GM10266 (cell line): ENCODE data around the gene CD81.

Experiments
- DNase-seq: peaks from one replicate; pipeline ENCODE4 v3.0.0; 2012; ENCODE audit errors: extremely low spot score
- CTCF ChIP-seq: IDR thresholded peaks from 2 replicates; pipeline ENCODE4 v1.5.1; 2012; ENCODE audit warnings: mild to moderate bottlenecking, low read depth; ENCODE audit not compliant: control insufficient read depth, insufficient read depth; ENCODE audit errors: missing control alignments

The CD81 gene

DNA sequence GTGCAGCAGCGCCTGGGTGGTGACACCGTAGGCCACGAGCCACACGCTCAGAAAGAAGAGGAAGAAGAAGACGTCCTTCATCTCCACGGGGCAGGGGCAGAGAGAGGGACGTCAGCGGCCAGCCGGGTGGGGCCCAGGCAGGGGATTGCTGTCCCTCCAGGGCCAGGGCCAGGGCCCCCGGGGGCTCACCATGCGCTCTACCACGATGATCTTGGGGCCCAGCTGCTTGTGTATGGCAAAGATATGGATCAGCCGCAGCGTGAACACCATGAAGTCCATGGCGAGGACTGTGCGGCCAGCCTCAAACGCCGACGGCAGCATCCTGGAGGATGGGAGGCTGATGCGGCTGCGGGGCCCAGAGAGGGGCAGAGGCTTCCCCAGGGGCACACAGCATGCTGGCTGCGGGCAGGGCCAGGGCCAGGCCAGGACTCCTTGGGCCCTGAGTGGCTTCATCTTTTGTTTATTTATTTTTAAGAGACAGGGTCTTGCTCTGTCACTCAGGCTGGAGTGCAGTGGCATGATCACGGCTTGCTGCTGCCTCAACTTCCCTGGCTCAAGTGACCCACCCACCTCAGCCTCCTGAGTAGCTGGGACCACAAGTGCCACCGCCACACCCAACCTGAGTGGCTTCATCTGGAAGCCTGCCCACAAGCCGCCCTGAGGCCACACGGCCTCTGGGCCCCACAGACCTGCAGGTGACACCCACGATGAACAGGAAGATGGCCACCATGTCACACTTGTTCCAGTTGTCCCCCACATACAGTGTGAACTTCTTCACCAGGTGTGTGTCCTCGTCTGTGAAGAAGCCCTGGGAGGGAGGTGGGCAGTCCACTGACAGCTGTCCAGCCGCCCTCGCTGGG lies 34.6 kb downstream of the CD81 start:
- DNase-seq, result no peak
- no peak for TF ChIP-seq CTCF

DNA sequence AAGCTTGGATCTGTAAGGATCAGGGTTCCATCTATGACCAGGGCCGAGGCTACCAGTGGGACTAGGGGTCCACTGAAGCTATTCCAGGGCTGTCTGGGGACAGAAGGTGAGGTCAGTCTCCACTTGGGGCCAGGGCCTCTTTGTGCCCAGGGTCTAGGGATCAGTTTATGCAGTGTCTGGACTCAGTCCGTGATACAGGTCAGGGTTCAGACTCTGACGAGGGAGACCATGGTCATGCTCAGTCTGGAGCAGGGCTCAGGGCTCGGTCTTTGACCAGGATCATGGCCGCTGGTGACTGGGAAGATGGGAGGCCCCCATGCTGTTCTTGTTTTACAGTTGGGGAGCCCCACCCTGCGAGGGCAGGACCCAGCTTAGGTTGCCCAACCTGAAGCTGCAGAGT lies 35.2 kb downstream of the CD81 start:
- TF ChIP-seq CTCF, result no peak
- no peak for DNase-seq

DNA sequence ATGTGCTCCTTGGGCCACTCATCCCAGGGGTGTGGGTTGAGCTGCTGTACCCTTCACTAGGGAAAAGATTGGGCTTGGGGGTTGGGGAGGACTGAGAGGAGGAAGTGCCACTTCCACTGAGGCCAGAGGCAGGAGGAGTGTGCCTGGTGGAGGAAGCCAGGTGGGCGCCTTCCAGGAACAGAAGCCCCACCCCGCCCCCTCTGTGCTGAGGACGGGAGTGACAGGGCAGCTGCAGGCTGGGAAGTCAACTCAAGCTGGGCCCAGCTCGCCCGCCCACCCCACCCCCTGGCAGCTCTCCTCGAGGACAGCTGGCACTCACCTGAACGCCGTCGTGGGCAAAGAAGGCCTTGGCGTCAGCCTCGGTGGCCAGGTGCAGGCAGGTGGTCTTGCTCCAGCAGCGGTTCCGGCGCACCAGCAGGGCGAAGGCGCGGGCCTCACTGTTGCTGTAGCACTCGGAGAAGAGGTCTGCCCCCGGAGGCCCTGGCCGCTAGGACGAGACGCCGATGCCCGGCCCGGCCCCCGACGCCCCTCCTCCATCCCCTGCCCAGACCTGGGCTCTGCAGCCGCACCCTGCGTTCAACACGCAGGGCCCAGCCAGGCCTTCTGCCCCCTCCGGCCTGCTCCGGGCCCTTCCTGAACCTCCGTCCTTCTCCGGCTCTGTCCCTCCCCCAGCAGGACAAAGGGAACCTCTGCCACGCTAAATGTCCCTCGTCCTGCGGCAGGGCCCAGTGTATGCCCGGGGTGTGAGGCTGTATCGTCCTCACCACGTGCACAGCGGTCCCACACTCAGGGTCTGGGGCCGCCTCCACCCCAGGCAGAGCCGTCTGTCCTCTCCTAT lies 36.9 kb downstream of the CD81 start:
- DNase-seq, result no peak
- no peak for TF ChIP-seq CTCF

DNA sequence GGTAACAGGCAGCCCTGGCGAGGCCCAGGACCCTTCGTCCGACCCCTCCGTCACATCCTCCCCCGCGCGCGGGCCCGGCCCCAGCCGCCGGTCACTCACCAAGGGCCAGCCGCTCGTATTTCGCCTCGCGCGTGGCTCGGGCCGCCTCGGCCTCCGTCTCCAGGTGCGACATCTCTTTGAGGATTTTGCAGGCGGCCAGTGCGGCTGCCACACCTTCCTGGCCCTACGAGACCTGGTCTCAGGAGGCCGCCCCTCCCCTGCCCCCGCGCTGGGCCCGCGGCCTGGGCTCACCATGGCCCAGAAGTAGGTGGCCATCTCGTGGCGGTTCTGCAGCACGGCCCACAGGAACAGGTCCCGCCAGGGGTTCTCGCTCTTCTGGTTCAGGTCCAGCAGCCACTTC lies 37.5 kb downstream of the CD81 start:
- no peak for DNase-seq
- TF ChIP-seq CTCF, result no peak

DNA sequence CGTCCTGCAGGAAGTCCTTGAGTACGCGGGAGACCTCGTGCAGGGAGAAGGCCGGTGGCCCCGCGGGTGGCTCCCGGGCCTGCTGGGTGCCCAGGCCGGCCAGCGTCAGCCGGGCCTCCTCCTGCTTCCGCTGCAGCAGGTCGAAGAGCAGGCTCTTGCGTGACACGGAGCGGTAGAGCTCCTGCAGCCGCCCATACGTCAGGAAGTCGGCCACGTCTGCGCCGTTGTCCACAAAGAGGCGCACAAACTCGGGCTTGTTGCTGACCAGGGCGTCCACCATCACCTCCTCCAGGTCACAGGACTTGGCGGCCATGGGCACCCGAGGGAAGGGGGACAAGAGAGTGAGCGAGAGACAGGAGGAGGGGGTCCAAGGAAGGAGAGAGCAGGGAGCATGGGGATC lies 38.1 kb downstream of the CD81 start:
- TF ChIP-seq CTCF, result no peak
- no peak for DNase-seq

DNA sequence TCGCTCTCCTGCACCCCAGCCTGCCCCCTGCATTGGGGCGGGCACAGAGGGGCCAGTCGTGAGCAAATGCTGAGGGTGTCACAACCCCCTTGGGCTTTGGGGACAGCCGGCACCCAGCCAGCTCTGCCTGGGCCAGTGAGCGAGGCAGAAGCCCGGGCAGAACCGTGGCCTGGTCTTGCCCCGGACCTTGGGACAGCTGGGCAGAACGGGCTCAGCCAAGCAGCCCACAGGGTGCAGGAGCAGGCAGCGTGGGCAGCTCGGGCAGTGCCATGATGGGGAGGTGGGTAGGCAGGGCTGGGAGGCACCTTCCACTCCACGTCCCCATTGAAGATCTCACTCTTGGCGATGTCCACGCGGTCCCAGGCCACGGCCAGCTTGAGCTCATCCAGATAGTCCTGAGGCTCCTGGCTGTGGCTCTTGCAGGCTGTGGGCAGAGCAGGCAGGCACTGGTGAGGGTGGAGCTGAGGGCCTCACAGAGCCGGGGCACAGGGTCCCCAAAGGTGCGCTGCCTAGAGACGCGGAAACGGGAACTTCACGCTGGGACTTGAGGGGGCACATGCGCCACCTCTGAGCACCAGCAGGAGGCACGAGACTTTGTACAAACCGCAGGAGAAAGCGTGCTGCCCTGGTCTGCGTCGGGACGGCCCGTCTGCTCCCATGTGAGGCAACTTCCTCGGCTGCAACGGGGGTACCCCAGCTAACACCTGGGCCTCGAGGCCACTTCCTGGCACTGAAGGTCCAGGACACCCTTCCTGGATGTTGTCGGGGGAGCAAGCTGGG lies 38.7 kb downstream of the CD81 start:
- DNase-seq, result no peak

More for the DNA sequence above, 38.7 kb downstream of the CD81 start:
- no peak for TF ChIP-seq CTCF
